GM18507 (cell line): Measurements from ENCODE around the gene ITPRID2.

Source experiments
- DNase-seq: peaks from one replicate; pipeline ENCODE4 v3.0.0; 2011; ENCODE audit warnings: low read depth; ENCODE audit not compliant: insufficient read length; ENCODE audit errors: extremely low spot score
- FAIRE-seq: peaks from 2 replicates; lab custom pipeline; 2011; peaks lifted over from hg19 to GRCh38; lab: Jason Lieb, UNC

ITPRID2 gene

DNA sequence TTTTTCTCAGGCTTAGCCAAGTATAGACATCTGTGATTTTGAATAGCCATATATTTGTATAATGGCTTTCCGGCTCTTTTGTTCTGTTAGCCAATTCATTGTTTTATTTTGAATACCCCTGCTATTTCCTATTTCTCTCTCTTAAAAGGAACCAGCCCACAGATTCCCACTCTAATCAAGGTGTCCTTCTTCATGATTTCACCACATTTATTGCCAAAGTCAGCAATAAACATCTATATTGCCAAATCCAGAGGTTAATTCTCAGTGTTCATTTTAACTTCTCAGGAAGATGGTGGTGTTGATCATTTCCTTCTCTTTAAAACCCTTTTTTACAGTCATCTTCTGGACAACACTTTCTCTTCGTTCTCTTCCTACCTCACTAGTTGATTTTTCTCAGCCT is 13.1 kb upstream of the ITPRID2 start:
- FAIRE-seq, result no peak
- DNase-seq, result no peak

DNA sequence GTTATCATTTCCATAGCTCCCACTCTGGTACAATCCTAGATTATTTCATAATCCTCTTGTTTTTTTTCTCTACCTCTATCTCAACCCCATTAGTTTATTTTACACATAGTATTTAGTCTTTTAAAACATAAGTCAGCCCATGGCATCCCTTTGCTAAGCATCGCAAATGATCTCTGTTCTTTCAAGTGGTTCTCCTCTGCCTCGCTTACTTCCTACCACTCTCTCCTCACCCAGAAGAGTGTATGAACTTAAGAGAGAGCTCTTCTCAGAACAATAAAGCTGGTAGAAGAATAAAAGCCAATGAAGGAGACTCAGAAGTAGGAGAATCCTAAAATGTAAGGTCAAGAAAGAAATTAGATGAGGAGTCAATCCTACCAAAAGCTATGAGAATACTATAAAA is 12.2 kb upstream of the ITPRID2 start:
- no peak for FAIRE-seq

DNA sequence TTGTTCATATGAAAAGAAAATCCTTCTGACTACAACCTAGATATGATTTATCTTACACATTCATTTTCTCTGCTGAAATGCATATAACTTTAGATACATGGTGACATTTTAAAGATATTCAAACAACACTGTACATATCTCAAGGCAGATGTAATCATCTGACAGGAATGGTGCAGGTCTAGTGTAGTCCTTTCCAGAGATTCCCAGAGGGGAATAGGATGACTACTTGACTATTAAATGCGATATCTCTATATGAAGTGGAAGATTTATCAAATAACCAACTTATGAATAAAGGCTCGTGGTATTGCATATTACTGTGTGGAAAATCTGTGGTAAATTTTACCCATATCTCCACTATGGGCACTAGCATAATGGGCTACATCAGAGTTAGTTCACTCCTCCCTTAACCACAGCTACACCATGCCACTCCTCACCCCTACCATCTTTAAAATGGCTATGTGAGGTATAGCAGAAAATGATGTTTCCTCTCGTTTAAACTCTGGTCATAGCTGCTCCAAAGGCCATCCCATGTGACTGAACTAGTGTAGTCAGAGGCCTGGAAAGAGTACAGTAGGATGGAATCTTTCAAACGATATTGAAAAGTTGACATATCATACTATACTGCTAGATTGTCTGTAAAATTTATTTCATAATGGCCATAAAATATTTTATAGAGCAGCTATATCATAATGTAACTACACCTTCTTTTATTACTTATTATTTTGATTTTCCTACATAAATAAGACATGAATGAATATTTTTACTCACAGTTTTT is 9.1 kb upstream of the ITPRID2 start:
- no peak for DNase-seq
- no peak for FAIRE-seq

More for the DNA sequence above, 12.2 kb upstream of the ITPRID2 start:
- DNase-seq, result no peak

DNA sequence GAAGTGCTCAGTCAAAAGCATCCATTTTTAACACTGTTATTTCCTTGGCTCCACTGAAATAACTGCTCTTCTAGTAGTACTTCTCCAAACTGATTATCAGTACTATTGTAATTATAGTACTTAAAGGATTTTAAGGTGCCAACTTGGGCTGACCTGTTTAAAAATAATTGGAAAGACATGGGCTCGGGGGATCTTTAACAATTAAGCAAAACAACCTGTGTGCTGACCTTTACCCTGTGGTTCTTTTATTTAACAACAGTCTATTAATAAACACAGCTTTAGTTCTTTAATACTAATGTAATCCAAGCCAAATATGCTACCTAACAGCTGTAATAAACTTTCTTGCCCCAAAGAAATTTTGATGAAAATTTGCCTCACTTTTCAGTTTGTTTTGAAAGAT is 6.9 kb upstream of the ITPRID2 start:
- DNase-seq, result no peak
- FAIRE-seq, result no peak

DNA sequence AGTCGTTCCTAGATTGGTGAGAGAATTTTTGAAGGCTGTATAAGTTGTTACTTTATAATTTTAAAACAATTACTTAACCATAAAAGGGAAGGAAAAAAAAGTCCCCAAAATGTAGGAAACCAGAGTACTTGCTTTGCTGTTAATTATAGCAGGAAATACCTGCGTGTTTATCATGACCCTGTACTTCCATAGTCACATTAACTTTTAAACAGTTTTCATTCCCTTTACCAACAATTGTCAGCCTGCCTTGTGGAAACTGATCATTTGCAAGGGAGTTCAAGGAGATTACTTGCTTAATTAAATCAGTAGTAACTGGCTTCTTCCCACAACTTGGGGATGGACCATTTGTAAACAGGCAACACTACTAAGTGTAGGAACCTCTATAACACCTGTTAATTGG is 6.4 kb upstream of the ITPRID2 start:
- DNase-seq (no peak), FAIRE-seq (no peak)

DNA sequence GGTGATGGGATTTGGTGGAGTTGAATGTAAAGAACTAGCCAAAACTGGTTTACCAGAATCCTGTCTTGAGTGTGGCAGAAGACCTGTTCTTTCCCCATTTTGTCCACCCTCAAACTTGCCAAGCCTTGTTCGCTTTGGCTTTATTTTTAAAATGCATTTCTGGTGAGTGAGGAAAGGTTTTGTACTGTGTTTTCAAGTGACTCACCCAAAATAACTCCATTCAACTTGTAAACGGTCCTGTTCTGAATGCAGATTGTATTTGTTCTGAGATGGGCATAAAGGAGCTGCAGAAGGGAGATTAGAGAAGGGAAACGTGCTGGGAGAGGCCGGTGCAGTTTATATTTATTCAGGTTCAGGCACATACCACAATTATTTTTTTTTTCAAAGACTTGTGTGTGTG is 5.3 kb upstream of the ITPRID2 start:
- no peak for DNase-seq

DNA sequence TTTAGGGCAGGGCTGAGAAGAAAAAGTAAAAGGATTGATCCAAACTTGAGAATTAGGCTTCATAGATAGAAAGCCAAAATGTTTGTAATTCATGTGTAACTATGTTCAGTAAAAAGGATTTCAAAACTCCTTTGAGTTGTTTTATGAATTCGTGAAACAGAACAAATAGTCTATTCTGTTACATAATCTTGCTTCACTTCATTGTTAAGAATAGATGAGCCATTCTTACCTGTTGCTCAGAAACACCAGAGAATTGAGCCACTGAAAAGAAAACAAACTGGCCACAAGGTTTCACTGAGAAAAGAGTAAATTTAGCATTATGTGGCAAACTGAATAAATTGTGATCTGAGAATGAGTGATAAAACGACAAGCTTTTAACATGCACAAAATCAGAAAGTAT is 4.5 kb upstream of the ITPRID2 start:
- no peak for FAIRE-seq
- no peak for DNase-seq

More for the DNA sequence above, 5.3 kb upstream of the ITPRID2 start:
- FAIRE-seq, result no peak

DNA sequence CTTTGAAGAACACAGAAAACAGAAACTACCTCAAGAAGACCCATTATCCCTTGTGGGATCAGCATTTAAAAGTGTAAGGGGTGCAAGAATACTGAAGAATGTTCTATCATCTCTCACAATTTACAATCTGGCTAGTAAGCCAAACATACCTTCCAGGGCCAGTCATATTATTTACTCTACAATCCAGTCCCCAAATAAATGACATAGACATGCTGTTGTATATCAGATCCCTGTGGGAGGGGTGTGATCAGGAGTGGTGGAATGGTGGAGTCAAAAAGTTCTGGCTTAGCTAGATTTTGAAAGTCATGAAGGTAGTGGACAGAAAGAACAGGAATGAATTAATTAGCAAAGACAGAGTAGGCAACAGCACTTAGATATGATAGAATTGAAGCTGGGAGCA is 1.8 kb upstream of the ITPRID2 start:
- no peak for FAIRE-seq
- no peak for DNase-seq

DNA sequence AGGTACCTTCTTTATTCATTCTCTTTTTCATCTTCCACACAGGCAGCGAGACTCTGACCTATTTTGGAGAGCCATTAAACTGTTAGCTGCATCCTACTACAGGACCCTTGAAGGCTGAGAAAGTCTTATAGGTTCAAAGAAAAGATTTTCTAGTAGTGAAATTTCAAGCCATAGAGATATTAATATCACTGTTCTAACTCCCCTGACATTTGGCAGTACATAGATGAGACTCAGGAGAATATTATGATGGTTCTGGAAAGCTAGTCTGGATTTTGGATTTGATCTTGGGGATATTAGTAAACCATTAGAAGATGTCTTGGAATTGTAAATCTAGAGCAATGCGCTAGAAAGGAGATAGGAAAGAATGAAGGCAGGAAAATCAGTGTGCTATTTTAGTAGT is 1.3 kb upstream of the ITPRID2 start:
- FAIRE-seq (no peak), DNase-seq (no peak)

DNA sequence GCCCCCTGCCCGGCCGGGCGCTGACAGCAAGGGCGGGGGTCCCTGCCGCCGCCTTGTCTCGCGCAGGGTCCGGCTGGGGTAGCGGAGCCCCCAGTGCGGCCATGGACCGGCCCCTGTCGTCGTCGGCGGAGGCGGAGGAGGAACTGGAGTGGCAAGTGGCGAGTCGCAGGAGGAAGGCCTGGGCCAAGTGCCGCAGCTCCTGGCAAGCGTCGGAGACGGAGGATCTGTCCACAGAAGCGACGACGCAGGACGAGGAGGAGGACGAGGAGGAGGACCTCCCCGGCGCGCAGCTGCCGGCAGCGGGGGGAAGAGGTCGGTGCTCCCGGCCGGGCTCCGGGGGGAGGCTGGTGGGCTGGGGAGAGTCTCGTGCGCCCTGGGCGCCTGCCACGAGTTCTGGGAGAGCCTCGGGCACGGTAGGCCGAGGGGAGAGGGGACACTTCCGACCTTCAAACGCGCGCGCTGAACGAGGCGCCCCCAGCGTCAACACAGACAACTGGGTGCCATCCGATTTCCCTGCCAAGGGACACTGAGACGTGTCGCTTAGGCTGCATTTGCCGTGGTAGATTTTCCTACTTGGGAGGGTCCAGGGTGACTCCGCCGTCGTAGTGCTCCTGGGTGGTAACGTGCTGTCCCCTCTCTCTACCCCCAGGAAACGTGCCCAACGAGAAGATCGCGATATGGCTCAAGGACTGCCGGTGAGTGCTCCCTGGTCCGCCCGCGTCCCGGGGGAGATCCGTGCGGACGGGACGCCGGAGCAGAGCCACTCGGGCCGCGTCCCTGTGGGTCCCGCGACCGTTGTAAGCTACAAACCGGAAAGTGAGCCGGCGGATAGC is 652 bp downstream of the ITPRID2 start:
- peak; percentile 29 for DNase-seq
- FAIRE-seq, result peak; percentile 77

DNA sequence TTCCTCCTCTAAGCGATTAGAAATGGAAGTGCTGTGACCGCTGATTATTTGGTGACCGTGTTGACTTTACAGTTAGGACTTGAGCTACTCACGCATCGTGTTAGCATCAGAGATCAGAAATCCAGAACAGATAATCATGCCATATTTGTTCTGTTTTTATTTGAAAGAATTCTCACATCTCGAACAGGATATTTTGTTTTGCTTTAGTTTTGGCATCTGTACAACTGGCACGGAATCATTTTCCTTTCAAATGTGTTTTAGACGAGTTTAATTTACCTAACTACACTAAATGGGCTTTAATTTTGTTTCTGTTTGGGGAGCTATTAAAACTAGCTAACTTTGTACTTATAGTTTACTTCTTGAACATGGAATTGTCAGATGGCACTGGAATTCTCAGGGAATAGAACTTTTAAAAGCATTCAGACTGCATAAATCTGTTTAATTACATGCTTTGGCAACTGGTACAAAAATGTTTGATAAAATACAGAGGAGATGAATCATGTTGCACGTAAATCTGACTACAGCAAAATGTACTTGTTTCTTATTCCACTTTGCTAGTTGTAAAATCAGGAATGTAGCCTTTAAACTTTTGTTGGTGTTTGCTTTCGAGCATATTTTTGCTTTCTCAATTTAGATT is 1.4 kb downstream of the ITPRID2 start:
- FAIRE-seq, result no peak
- DNase-seq, result no peak

DNA sequence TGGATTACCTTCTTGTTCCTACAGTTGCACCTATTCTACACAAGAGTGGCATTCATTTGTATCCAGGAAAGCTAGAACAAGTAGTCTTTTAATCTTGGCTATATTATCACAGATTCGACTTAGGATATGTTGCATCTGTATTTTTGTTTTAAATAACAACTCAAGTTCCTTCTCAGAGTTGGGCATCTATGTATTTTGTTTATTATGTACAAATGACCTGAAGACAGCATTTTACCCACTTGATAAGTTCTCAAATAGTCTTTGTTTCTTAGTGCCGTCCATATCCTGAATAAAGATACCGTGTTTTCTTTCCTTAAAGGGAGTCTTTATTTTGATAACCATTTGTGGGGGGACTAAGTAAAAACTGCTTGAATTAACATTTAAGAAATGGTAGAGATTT is 2.9 kb downstream of the ITPRID2 start:
- FAIRE-seq (peak; percentile 35), DNase-seq (no peak)

DNA sequence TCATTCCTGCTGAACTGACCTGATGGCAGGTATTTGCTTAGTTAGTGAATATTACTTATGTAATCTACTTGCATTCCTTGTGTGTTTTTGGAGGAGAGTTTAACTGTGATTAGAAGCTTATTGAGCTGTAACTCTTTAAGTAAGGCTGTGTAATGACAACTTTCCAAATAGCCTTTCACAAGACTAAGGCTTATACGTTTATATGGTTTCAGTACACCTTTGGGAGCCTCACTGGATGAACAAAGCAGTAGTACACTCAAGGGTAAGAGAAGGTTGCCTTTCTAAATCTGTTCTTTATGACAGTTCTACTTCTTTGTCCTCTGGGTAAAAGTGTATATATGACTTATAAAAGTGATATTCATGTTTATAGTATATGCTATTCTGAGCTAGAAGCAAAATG is 4.3 kb downstream of the ITPRID2 start:
- DNase-seq (no peak), FAIRE-seq (no peak)

DNA sequence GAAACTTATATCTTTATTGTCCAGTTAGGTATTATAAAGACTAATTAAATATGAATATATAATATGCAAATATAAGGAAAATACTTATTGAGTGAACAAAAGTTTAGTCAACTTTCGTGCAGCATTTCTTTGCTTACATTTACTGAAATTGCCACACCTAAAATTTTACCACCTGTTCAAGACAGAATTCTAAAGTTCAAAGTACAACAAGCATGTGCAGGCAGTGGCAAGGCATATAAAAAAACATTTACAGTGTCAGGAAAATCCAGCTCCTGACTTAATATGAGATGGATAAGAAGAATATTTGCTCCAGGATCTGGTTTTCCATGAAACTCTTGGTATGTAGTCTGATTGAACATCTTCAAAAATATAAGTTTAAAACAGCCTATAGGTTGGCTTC is 4.8 kb downstream of the ITPRID2 start:
- FAIRE-seq (no peak), DNase-seq (no peak)

DNA sequence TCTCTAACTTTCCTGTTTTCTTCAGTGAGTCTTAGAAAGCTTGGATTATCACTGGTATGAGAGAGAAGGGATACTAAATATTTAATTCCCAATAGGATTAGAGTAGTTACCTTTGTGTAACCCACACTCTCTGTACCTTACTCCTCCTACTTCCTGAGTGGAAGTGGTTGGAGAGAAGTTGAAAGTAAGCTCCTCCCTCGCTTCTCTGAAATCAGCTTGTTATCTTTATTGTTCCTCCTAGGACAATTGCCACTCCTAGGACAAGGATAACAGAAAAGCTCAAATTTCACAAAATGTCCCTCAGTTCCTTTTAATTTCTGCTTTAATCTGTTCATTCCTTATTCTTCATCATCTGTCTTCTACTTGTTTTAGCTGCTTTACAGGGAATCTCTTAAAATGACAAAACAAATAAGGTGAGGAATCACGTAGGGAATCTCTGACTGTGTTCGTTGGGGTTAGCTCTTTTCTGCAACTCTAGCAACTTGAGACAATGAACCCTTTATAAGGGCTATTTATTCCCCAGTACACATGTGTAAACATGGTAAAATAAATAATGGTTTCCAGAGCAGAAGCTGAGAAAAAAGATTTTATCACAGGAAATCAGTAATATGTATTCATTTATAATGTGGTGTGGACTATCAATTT is 8.6 kb downstream of the ITPRID2 start:
- DNase-seq, result no peak
- peak; percentile 15 for FAIRE-seq

DNA sequence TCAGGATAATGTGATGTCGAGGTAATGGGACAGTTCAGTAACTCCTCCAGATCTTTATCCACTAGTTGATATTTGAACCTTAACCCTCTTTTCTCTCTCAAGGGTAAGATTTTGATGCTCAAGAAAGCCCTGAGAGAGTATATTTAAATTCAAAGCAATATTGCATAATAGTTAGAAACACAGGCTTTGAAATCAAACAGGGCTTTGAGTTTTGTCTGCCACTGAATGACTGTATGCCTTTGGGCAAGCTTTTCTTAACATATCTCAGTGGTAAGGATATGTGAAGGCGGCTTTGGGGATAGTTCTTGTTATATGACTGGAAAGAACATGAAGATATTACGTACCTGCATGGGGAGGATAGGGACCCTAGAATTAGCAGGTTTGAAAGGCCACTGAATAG is 11.1 kb downstream of the ITPRID2 start:
- FAIRE-seq (no peak), DNase-seq (no peak)

DNA sequence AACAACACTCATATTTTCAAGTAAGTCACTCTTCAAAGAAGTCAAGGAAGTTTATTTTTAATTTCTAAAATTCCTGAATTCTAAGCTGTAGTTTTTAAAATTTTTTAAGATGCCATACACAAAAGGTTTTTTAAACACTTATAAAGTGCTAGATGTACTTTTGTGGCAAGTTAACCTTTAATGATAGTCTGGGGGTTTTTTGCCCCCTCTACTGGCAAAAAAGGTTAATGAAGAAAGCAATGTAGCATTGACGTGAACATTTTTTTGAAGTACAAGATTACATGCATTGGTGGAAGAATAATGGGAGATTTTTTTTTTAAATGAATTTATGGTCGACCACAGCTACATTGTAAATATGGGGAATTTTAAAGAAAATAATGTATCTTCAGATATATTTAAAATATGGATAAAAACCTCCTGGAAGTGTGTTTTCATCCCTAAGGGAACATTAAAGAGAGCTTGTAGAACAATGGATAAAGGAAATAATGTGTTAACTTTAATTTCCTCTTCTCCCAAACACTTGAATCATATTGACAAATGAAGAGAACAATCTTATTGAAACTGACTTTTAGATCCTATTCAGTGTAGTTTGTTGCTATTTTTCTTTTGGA is 12.6 kb downstream of the ITPRID2 start:
- FAIRE-seq (peak; percentile 68), DNase-seq (no peak)

DNA sequence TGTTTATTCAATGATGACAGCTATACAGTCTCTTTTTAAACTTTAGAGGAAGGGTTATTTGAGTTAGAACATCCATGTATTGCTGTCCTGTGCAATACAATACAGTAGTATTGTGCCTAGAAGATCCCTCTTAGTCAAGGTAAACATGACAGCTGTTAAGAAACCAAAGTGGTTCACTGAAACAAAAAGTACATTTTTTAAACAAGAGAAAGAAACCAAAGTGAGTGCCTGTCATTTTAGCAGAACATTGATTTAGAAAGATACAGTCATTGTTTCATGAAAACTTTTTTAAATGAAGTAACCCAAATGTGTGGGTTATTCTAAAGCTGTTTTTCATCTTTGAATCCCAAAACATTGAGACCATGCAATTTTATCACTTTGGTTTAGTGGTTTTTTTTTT is 15.5 kb downstream of the ITPRID2 start:
- DNase-seq (no peak), FAIRE-seq (peak; percentile 67)

DNA sequence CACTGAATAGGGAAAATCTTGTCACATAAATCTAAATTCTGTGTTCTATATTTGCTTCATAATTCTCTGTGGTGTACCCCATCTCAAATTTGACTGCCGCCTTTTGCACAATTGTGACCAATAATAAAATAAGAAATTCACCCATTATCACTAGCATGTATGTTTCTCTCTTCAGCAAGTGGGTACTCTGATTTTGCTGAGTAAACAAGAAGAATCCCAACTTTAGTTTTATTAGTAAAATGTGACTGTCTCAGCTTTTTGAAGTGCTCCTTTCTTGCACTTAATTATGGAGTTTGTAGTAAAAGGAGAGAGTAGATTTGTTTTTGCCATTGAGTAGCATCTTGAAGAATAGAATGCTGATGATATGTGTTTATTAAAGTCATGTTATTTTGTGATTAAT is 16.1 kb downstream of the ITPRID2 start:
- FAIRE-seq, result no peak
- no peak for DNase-seq
